SK-N-SH (cell line): ENCODE measurements around the gene MYOM1. TPM values are rescaled to one million over a fixed set of nuclear protein-coding genes. Genes with fewer than 3 reads are reported as not detected.

ENCODE experiments used
- CTCF ChIA-PET: fragments of 300-600, 350-600 bp; formaldehyde crosslinking; extraction: SDS; loops from one replicate; lab custom pipeline; 2021; lab: Yijun Ruan, JAX
- POLR2A ChIA-PET: fragments of 350-600 bp; sonication (Branson Sonifier 250); formaldehyde crosslinking; extraction: SDS; loops from one replicate; lab custom pipeline; 2020; ENCODE audit warnings: antibody characterized with exemption, inconsistent platforms; lab: Yijun Ruan, JAX
- DNase-seq: peaks from one replicate; pipeline ENCODE4 v3.0.0; 2012
- H2AFZ ChIP-seq: fragments of 200-600 bp; sonication (generic); 2 replicates; pipeline ENCODE4 v1.8.1; 2016; ENCODE audit warnings: antibody characterized with exemption, mild to moderate bottlenecking, low read depth
- H3F3A ChIP-seq: fragments of 200-600 bp; sonication (generic); replicated peaks from 2 replicates; pipeline ENCODE3; 2016; ENCODE audit warnings: antibody characterized with exemption, mild to moderate bottlenecking; ENCODE audit not compliant: insufficient read depth
- H3K27ac ChIP-seq, 2 experiments: fragments of 200-500 bp in 1 of 2; fragments of 200-600 bp in 1 of 2; sonication (Bioruptor generic) in 1 of 2; sonication (generic), shearing (Covaris generic) in 1 of 2; 2 replicates each; pipeline versions ENCODE4 v1.5.1 to v1.6.1; 2014 to 2016; ENCODE audit warnings: low read depth in 2 of 2, inconsistent platforms in 1 of 2, low read length in 1 of 2, mild to moderate bottlenecking in 1 of 2, mixed read lengths in 1 of 2
- H3K27me3 ChIP-seq: fragments of 200-600 bp; sonication (generic), shearing (Covaris generic); 2 replicates; pipeline ENCODE4 v1.6.1; 2016; ENCODE audit warnings: mixed run types; ENCODE audit not compliant: insufficient read depth
- H3K36me3 ChIP-seq, 2 experiments: fragments of 200-500 bp in 1 of 2; fragments of 200-600 bp in 1 of 2; sonication (Bioruptor generic) in 1 of 2; sonication (generic) in 1 of 2; replicated peaks in 1 of 2; 2 replicates each; pipeline versions ENCODE3 to v1.5.1; 2014 to 2016; ENCODE audit warnings: low read length in 1 of 2, mild to moderate bottlenecking in 1 of 2; ENCODE audit not compliant: insufficient read depth in 2 of 2, control insufficient read depth in 1 of 2
- H3K4me1 ChIP-seq, 2 experiments: fragments of 200-500 bp in 1 of 2; fragments of 200-600 bp in 1 of 2; sonication (Bioruptor generic) in 1 of 2; sonication (generic), shearing (Covaris generic) in 1 of 2; 2 replicates each; pipeline versions ENCODE4 v1.5.1 to v1.6.1; 2014 to 2016; ENCODE audit warnings: low read depth in 1 of 2, low read length in 1 of 2, mixed run types in 1 of 2; ENCODE audit not compliant: insufficient read depth in 2 of 2, control insufficient read depth in 1 of 2
- H3K4me2 ChIP-seq: fragments of 200-600 bp; sonication (generic), shearing (Covaris generic); 2 replicates; pipeline ENCODE4 v1.6.1; 2017; ENCODE audit warnings: mixed run types
- H3K4me3 ChIP-seq, 2 experiments: fragments of 200-500 bp in 1 of 2; fragments of 200-600 bp in 1 of 2; sonication (Bioruptor generic) in 1 of 2; sonication (generic), shearing (Covaris generic) in 1 of 2; 2 replicates each; pipeline versions ENCODE4 v1.5.1 to v1.8.1; 2014 to 2016; ENCODE audit warnings: low read depth in 2 of 2, inconsistent platforms in 1 of 2, low read length in 1 of 2, mild to moderate bottlenecking in 1 of 2, mixed read lengths in 1 of 2, moderate library complexity in 1 of 2
- H3K79me2 ChIP-seq: fragments of 200-600 bp; sonication (generic); 2 replicates; pipeline ENCODE4 v1.8.1; 2017; ENCODE audit warnings: mild to moderate bottlenecking; ENCODE audit not compliant: insufficient read depth
- H3K9ac ChIP-seq: fragments of 200-600 bp; sonication (generic); 2 replicates; pipeline ENCODE4 v1.6.1; 2017; ENCODE audit warnings: mixed run types
- H3K9me2 ChIP-seq: fragments of 200-600 bp; sonication (generic); 2 replicates; pipeline ENCODE4 v1.6.1; 2017; ENCODE audit warnings: mixed run types
- H3K9me3 ChIP-seq: fragments of 200-600 bp; sonication (generic); 2 replicates; pipeline ENCODE4 v1.6.1; 2017; ENCODE audit warnings: mixed run types, mild to moderate bottlenecking, moderate library complexity
- H4K20me1 ChIP-seq: fragments of 200-600 bp; sonication (generic); 2 replicates; pipeline ENCODE4 v1.6.1; 2017; ENCODE audit warnings: mild to moderate bottlenecking, mixed run types; ENCODE audit not compliant: insufficient read depth
- CHD2 ChIP-seq: fragments of 150-350 bp; IDR thresholded peaks from 2 replicates; pipeline ENCODE4 v1.6.1; 2018; ENCODE audit warnings: low read length; ENCODE audit not compliant: partially characterized antibody
- CTCF ChIP-seq: fragments of 200-600 bp; sonication (generic); IDR thresholded peaks from 2 replicates; pipeline ENCODE4 v1.6.1; 2017; ENCODE audit warnings: antibody characterized with exemption, mild to moderate bottlenecking, moderate library complexity
- ELF1 ChIP-seq: IDR thresholded peaks from 2 replicates; pipeline ENCODE4 v1.4.0; 2012
- FOXJ3 ChIP-seq: sonication (generic); formaldehyde crosslinking; IDR thresholded peaks from 2 replicates; pipeline ENCODE4 v1.5.1; 2020; ENCODE audit warnings: mild to moderate bottlenecking, missing genetic modification reagents
- FOXM1 ChIP-seq: IDR thresholded peaks from 2 replicates; pipeline ENCODE4 v1.4.0; 2012; ENCODE audit warnings: low read depth, mild to moderate bottlenecking
- GABPA ChIP-seq: IDR thresholded peaks from 2 replicates; pipeline ENCODE4 v1.4.0; 2012; ENCODE audit warnings: low read depth, mild to moderate bottlenecking
- IRF3 ChIP-seq: fragments of 150-350 bp; IDR thresholded peaks from 2 replicates; pipeline ENCODE4 v1.6.1; 2016; ENCODE audit warnings: mild to moderate bottlenecking, low read depth, low read length
- MAX ChIP-seq: IDR thresholded peaks from 2 replicates; pipeline ENCODE4 v1.4.0; 2012; ENCODE audit warnings: low read depth
- MXI1 ChIP-seq: IDR thresholded peaks from 2 replicates; pipeline ENCODE4 v1.6.1; 2012; ENCODE audit warnings: mild to moderate bottlenecking, low read depth, low read length, improper control_type of control experiment
- NFIC ChIP-seq: IDR thresholded peaks from 2 replicates; pipeline ENCODE4 v1.4.0; 2012; ENCODE audit warnings: borderline replicate concordance
- NRF1 ChIP-seq: IDR thresholded peaks from 2 replicates; pipeline ENCODE4 v1.6.1; 2012; ENCODE audit warnings: low read depth, mild to moderate bottlenecking, low read length
- POLR2AphosphoS5 ChIP-seq: IDR thresholded peaks from 2 replicates; pipeline ENCODE4 v1.6.1; 2012; ENCODE audit warnings: low read depth, low read length
- RXRA ChIP-seq: IDR thresholded peaks from 2 replicates; pipeline ENCODE4 v1.4.0; 2012; ENCODE audit warnings: low read depth, mild to moderate bottlenecking, borderline replicate concordance
- SIN3A ChIP-seq: IDR thresholded peaks from 2 replicates; pipeline ENCODE4 v1.6.1; 2012; ENCODE audit warnings: low read depth, mild to moderate bottlenecking, low read length, moderate library complexity, borderline replicate concordance
- SMC3 ChIP-seq: IDR thresholded peaks from 2 replicates; pipeline ENCODE4 v1.6.1; 2012; ENCODE audit warnings: low read depth, low read length, improper control_type of control experiment
- TAF1 ChIP-seq: IDR thresholded peaks from 2 replicates; pipeline ENCODE4 v1.6.1; 2012; ENCODE audit warnings: low read depth, mild to moderate bottlenecking, low read length, moderate library complexity, borderline replicate concordance
- TCF12 ChIP-seq: IDR thresholded peaks from 2 replicates; pipeline ENCODE4 v1.4.0; 2012
- ZBTB33 ChIP-seq: IDR thresholded peaks from 2 replicates; pipeline ENCODE4 v1.4.0; 2012; ENCODE audit warnings: low read depth, borderline replicate concordance
- WGBS: methylation state at CpG from one replicate; pipeline ENCODE4 v1.1.6; 2017; ENCODE audit warnings: low lambda C conversion rate; 5-methylcytosine and 5-hydroxymethylcytosine counted together
- polyA plus RNA-seq, 3 experiments: library from polyadenylated mRNA; depleted of rRNA; stranded (reverse); fragments of >200 nt; gene quantifications; 2 replicates each; pipeline ENCODE4 v1.2.3, GENCODE V29; 2012
- TF ChIP-seq, protein P1 (sequence below): IDR thresholded peaks from 2 replicates; pipeline ENCODE4 v1.6.1; 2012; ENCODE audit warnings: mild to moderate bottlenecking, low read depth, low read length, moderate library complexity
- TF ChIP-seq, protein P2 (sequence below): IDR thresholded peaks from 2 replicates; pipeline ENCODE4; 2012

MYOM1 gene
- polyA plus RNA-seq, 1 of the 3 experiments (the other 2 are of a cell fraction) = 0.07 TPM

DNA sequence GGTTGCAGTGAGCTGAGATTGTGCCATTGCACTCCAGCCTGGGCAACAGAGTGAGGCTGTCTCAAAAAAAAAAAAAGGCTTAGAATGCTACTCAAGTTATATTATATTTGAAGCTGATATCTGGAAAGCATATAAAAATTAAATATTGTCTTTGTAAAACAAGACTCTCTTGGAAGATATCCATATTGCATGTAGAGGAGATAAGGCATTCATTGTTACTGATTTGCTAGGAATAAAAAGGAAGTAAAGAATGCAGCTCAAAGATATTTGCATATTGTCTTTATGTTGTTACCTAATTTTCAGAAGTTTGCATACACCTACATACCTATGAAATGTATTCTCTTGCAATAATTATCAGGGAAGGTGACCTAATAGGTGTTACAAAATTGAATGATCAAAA, 79.4 kb downstream of the MYOM1 start:
- Histone ChIP-seq H3K27me3 (no peaks in the 10 kb centered on the region), H3K36me3 (no peaks in the 10 kb centered on the region), H3K9me3 (peaks cover 8% of the 10 kb centered on the region; the same call in 1 of the 2 replicates), H3K79me2 (no peaks in the 10 kb centered on the region), H3K9ac (no peak overlapping the region)
- POLR2A ChIA-PET = no interaction called here
- TF ChIP-seq ZBTB33 (no peak), NFIC (no peak), SIN3A (no peak), FOXJ3 (CRISPR knock-in tag) (no peak), TCF12 (no peak), SMC3 (no peak), NRF1 (no peak), GABPA (no peak), FOXM1 (no peak)
- TF ChIP-seq, protein P1, sequence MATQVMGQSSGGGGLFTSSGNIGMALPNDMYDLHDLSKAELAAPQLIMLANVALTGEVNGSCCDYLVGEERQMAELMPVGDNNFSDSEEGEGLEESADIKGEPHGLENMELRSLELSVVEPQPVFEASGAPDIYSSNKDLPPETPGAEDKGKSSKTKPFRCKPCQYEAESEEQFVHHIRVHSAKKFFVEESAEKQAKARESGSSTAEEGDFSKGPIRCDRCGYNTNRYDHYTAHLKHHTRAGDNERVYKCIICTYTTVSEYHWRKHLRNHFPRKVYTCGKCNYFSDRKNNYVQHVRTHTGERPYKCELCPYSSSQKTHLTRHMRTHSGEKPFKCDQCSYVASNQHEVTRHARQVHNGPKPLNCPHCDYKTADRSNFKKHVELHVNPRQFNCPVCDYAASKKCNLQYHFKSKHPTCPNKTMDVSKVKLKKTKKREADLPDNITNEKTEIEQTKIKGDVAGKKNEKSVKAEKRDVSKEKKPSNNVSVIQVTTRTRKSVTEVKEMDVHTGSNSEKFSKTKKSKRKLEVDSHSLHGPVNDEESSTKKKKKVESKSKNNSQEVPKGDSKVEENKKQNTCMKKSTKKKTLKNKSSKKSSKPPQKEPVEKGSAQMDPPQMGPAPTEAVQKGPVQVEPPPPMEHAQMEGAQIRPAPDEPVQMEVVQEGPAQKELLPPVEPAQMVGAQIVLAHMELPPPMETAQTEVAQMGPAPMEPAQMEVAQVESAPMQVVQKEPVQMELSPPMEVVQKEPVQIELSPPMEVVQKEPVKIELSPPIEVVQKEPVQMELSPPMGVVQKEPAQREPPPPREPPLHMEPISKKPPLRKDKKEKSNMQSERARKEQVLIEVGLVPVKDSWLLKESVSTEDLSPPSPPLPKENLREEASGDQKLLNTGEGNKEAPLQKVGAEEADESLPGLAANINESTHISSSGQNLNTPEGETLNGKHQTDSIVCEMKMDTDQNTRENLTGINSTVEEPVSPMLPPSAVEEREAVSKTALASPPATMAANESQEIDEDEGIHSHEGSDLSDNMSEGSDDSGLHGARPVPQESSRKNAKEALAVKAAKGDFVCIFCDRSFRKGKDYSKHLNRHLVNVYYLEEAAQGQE = no peak
- TF ChIP-seq, protein P2, sequence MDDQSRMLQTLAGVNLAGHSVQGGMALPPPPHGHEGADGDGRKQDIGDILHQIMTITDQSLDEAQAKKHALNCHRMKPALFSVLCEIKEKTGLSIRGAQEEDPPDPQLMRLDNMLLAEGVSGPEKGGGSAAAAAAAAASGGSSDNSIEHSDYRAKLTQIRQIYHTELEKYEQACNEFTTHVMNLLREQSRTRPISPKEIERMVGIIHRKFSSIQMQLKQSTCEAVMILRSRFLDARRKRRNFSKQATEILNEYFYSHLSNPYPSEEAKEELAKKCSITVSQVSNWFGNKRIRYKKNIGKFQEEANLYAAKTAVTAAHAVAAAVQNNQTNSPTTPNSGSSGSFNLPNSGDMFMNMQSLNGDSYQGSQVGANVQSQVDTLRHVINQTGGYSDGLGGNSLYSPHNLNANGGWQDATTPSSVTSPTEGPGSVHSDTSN = no peak
- TF ChIP-seq, all 33 proteins: peak for 0
- DNase-seq = no peak
- Histone ChIP-seq H3K9me2 (no peaks in the 10 kb centered on the region), H3F3A (no peaks in the 10 kb centered on the region), H3K4me1 (no peaks in the 10 kb centered on the region), H4K20me1 (no peaks in the 10 kb centered on the region), H3K4me3 (no peak overlapping the region), H2AFZ (no peak overlapping the region), H3K4me2 (no peak overlapping the region), H3K27ac (no peak overlapping the region)
- CTCF ChIA-PET = interaction anchor here (3.7 kb wide), 1 partner anchor 11 kb away, joined by 10 read pairs; no protein-coding TSS in a partner anchor

DNA sequence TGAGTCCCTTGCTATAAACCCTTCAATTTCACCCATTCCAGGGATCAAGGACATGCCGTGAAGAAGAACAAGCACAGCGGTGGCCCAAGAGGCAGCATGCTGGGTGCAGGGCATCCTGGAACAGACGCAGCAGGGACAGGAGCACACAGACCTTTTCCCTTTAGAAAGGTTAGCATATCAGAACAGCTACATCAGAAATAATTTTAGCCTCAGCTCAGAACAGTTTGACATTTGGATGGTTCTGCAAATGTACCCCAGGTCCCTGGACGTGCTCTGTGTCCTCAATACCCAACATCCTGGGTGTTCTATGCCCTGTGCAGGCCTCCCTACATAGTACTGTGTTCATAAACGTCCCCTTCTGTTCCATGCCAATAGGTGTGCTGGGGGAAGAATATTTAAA, 80.4 kb downstream of the MYOM1 start:
- Histone ChIP-seq H3K4me2 (no peak overlapping the region), H4K20me1 (no peaks in the 10 kb centered on the region), H3K9me3 (peaks cover 8% of the 10 kb centered on the region; the same call in 1 of the 2 replicates), H3K9me2 (no peaks in the 10 kb centered on the region), H3K27me3 (no peaks in the 10 kb centered on the region), H3K4me3 (no peak overlapping the region), H3K27ac (no peak overlapping the region), H2AFZ (no peak overlapping the region), H3K79me2 (no peaks in the 10 kb centered on the region), H3K9ac (no peak overlapping the region), H3F3A (no peaks in the 10 kb centered on the region), H3K36me3 (no peaks in the 10 kb centered on the region), H3K4me1 (no peaks in the 10 kb centered on the region)
- DNase-seq = no peak
- POLR2A ChIA-PET = no interaction called here
- WGBS = 70% methylated on average over 5 of the region's 5 CpGs
- CTCF ChIA-PET = interaction anchor here (3.7 kb wide), 1 partner anchor 12 kb away, joined by 10 read pairs; no protein-coding TSS in a partner anchor
- no peak for TF ChIP-seq CTCF
- no peak for TF ChIP-seq CHD2
- TF ChIP-seq RXRA = no peak
- no peak for TF ChIP-seq TAF1
- no peak for TF ChIP-seq POLR2AphosphoS5
- no peak for TF ChIP-seq MAX
- TF ChIP-seq SMC3 = no peak
- TF ChIP-seq IRF3 = no peak
- TF ChIP-seq FOXM1 = no peak
- TF ChIP-seq NRF1 = no peak
- no peak for TF ChIP-seq ELF1
- no peak for TF ChIP-seq MXI1
